ENCODE measurements around the gene KMT2E.
"Not testable (repeated sequence)": the region's sequence is repeated elsewhere in the genome, so short reads cannot be mapped to it uniquely, and the experiment has no call there.

The KMT2E gene

GRCh38 chr7:105026750-105027149 lies 12.7 kb downstream of the KMT2E start:
- no peak for DNase-seq (ENCODE audit: low read depth)

- DNase-seq (ENCODE audit: low read depth): no peak
Measured at GRCh38 chr7:105027176-105027853, 13.3 kb downstream of the KMT2E start.

GRCh38 chr7:105028004-105028403 lies 14.0 kb downstream of the KMT2E start:
- DNase-seq (ENCODE audit: low read depth): no peak

- not testable (repeated sequence) for DNase-seq (ENCODE audit: low read depth)
Measured at GRCh38 chr7:105028941-105029340, 14.9 kb downstream of the KMT2E start.

- DNase-seq (ENCODE audit: low read depth): no peak
Measured at GRCh38 chr7:105030447-105030846, 16.4 kb downstream of the KMT2E start.

- DNase-seq (ENCODE audit: low read depth): no peak
Measured at GRCh38 chr7:105032553-105033214, 18.7 kb downstream of the KMT2E start.

GRCh38 chr7:105035349-105035748 lies 21.3 kb downstream of the KMT2E start:
- no peak for DNase-seq (ENCODE audit: low read depth)

GRCh38 chr7:105036217-105037168 lies 22.5 kb downstream of the KMT2E start:
- DNase-seq (ENCODE audit: low read depth): no peak

GRCh38 chr7:105037319-105037718 lies 23.3 kb downstream of the KMT2E start:
- DNase-seq (ENCODE audit: low read depth): no peak

- DNase-seq (ENCODE audit: low read depth): no peak
Measured at GRCh38 chr7:105044449-105045070, 30.6 kb downstream of the KMT2E start.

- no peak for DNase-seq (ENCODE audit: low read depth)
Measured at GRCh38 chr7:105046414-105046813, 32.4 kb downstream of the KMT2E start.

- DNase-seq (ENCODE audit: low read depth): no peak
Measured at GRCh38 chr7:105047932-105048331, 33.9 kb downstream of the KMT2E start.

- DNase-seq (ENCODE audit: low read depth): no peak
Measured at GRCh38 chr7:105050493-105050892, 36.5 kb downstream of the KMT2E start.

GRCh38 chr7:105050899-105051298 lies 36.9 kb downstream of the KMT2E start:
- not testable (repeated sequence) for DNase-seq (ENCODE audit: low read depth)

GRCh38 chr7:105055084-105055483 lies 41.1 kb downstream of the KMT2E start:
- DNase-seq (ENCODE audit: low read depth): no peak

- no peak for DNase-seq (ENCODE audit: low read depth)
Measured at GRCh38 chr7:105055621-105056020, 41.6 kb downstream of the KMT2E start.

GRCh38 chr7:105057472-105057871 lies 43.5 kb downstream of the KMT2E start:
- DNase-seq (ENCODE audit: low read depth): no peak

- DNase-seq (ENCODE audit: low read depth): no peak
Measured at GRCh38 chr7:105060437-105060836, 46.4 kb downstream of the KMT2E start.

GRCh38 chr7:105060923-105061322 lies 46.9 kb downstream of the KMT2E start:
- no peak for DNase-seq (ENCODE audit: low read depth)

GRCh38 chr7:105065104-105065503 lies 51.1 kb downstream of the KMT2E start:
- no peak for DNase-seq (ENCODE audit: low read depth)

GRCh38 chr7:105067691-105068090 lies 53.7 kb downstream of the KMT2E start:
- DNase-seq (ENCODE audit: low read depth): no peak

- DNase-seq (ENCODE audit: low read depth): no peak
Measured at GRCh38 chr7:105068886-105069285, 54.9 kb downstream of the KMT2E start.

Data from activated T-cell treated with anti-CD3 and anti-CD28 coated beads for 1 hour (primary cell).